ENCODE results near the gene MECP2.

The MECP2 gene

DNA sequence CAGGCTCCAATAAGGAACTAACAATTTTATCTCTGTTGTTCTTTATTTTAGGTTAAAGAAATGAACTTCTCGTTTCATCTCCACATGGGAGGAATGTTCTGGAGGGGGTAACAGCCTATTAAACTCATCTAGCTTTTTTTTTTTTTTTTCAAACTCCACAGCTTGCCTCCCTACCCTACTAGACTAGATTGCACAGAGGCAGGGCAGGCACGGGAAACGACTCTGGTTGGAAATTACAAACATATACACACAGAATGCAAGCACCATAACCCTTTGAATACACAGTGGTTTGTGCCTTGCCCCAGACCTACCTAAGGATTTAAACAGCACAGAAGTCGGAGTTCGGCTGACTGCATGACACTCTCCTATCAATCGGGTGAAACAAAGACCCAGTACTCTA, 2.7 kb downstream of the MECP2 start:
- ATAC-seq (ENCODE audit: low read depth) (no peak), DNase-seq (ENCODE audit: low spot score in 2 of 2) (no peak)
- Mint-ChIP-seq H3K4me3 (peak overlapping the region; percentile 65), H3K9me3 (no peaks in the 10 kb centered on the region), H3K4me1 (peaks cover 30% of the 10 kb centered on the region), H3K36me3 (peaks cover 4% of the 10 kb centered on the region), H3K27me3 (peaks cover 4% of the 10 kb centered on the region), H3K27ac (peak overlapping the region; percentile 96)

DNA sequence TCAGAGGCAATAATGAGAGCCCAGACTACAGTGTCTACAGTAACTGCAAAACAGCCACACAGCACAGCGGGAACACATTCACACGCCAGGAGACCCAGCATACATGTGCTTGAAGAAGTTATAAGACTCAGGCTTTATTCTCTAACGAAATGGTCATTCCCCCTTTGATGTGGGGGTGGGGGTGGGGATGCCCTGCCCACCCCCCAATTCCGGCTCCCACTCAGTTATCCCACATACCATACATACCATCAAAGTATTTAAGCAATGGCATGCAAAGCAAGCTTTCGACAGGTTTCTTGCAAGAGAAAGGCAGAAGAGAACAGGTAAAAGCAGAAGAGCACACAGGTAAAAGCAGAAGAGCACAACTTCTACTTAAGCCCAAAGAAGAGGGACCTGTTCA, 3.6 kb downstream of the MECP2 start:
- no peaks in the 10 kb centered on the region for H3K9me3 Mint-ChIP-seq
- H3K27ac Mint-ChIP-seq, result no peak overlapping the region
- H3K4me3 Mint-ChIP-seq, result peak overlapping the region; percentile 55
- H3K36me3 Mint-ChIP-seq, result peaks cover 4% of the 10 kb centered on the region
- no peaks in the 10 kb centered on the region for H3K27me3 Mint-ChIP-seq
- DNase-seq (ENCODE audit: low spot score in 2 of 2) (no peak), ATAC-seq (ENCODE audit: low read depth) (no peak)
- peaks cover 30% of the 10 kb centered on the region for H3K4me1 Mint-ChIP-seq

DNA sequence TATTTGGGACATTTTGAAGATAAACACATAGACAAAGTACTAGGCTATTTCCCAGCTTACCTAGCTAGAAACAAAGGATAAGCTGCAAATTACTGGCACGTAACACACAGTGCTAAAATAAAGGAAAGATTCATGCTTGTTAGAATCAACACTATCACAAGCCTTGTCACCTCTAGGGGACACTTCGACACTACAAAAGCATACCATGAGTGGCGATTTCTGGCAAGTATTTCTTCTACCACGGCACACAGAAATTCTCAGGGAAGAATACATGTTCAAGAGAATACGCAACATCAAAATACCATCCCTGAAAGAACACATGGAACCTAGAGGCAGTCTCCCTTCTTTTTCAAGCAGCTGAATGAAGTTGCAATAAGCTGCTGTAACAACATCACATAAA, 5.1 kb downstream of the MECP2 start:
- Mint-ChIP-seq H3K27me3 (no peaks in the 10 kb centered on the region), H3K4me3 (no peak overlapping the region), H3K36me3 (peaks cover 4% of the 10 kb centered on the region), H3K27ac (peak overlapping the region; percentile 53), H3K9me3 (no peaks in the 10 kb centered on the region), H3K4me1 (peaks cover 26% of the 10 kb centered on the region)
- ATAC-seq (ENCODE audit: low read depth) (no peak), DNase-seq (ENCODE audit: low spot score in 2 of 2) (no peak)

DNA sequence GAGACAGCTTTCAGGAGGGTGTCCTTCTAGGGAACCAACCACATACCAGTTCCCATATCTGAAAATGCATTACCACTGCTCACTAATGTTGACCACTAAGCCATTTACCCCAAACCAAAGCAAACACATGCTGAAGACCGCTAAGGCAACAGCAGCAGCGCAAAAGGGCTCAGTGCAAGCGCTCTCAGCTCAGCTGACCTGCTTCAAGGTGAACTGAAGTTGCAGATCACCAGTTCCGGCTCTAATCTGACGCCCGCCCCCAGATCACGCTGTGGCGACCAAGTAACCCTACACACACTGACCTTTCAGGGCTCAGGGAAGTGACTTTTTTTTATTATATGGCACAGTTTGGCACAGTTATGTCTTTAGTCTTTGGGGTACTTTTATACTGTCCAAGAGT, 5.8 kb downstream of the MECP2 start:
- Mint-ChIP-seq H3K27ac (no peak overlapping the region), H3K27me3 (no peaks in the 10 kb centered on the region), H3K9me3 (no peaks in the 10 kb centered on the region), H3K4me1 (peaks cover 26% of the 10 kb centered on the region), H3K4me3 (no peak overlapping the region), H3K36me3 (peaks cover 4% of the 10 kb centered on the region)
- no peak for DNase-seq (ENCODE audit: low spot score in 2 of 2)
- no peak for ATAC-seq (ENCODE audit: low read depth)

DNA sequence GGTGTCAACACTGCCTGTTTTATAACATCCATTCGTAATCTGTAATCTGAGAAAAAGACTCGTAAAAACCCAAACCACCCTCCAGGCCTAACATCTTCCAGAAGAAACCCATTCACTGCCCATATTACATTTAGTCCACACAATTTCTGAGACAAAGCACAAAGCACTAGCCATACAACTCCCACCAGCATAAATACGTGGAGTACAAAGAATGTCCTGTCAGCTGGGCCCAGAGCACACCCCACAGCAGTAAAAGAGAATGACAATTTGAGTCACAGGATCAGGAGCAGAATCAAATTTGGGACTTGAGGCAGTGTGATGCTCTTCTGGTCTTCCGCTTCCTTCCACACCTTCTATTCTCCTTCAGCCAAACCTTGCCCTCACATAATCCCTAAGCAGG, 6.8 kb downstream of the MECP2 start:
- Mint-ChIP-seq H3K4me1 (peaks cover 22% of the 10 kb centered on the region), H3K9me3 (no peaks in the 10 kb centered on the region), H3K36me3 (peaks cover 3% of the 10 kb centered on the region), H3K4me3 (no peak overlapping the region), H3K27me3 (no peaks in the 10 kb centered on the region), H3K27ac (peak overlapping the region; percentile 50)
- ATAC-seq (ENCODE audit: low read depth) (no peak), DNase-seq (ENCODE audit: low spot score in 2 of 2) (no peak)

DNA sequence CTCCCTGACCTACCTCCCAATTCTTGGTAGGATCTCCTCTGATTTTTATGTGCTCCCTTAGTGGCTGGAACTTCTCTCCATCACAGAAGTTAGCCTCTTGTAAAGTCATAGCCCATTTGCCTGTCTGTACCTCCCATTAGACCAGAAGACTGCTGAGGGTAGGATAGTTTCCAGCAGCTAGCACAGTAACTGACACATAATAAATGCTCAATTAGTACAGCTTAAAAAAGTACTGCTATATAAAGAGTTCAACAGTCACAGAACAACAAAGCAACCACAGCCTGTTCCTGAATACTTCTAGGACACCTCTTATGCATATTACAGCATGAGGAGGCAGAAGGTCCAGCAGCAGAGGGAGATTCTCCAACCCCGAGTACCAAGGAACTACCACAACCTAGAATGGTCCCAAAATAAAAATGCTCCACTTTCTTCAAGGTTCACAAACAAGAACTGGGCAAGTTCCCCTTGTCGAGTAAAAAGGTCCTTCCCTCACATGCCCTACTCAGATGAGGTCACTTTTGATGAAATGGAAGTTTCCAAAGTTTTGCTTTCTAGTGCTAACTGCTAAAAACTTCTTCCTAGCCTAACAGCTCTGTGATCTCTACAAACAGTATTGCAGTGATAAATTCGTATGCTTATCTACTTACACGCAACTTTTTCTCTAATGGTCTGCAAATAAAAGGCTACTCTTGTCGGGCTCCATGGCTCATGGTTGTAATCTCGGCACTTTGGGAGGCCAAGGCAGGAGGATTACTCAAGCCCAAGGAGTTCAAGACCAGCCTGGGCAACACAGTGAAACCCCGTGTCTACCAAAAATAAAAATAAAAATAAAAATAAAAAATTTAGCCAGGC, 12.8 kb downstream of the MECP2 start:
- no peak for ATAC-seq (ENCODE audit: low read depth)
- Mint-ChIP-seq H3K4me1 (peaks cover 12% of the 10 kb centered on the region), H3K4me3 (no peak overlapping the region), H3K27ac (no peak overlapping the region), H3K9me3 (no peaks in the 10 kb centered on the region), H3K27me3 (no peaks in the 10 kb centered on the region), H3K36me3 (peaks cover 5% of the 10 kb centered on the region)
- DNase-seq (ENCODE audit: low spot score in 2 of 2), result no peak

DNA sequence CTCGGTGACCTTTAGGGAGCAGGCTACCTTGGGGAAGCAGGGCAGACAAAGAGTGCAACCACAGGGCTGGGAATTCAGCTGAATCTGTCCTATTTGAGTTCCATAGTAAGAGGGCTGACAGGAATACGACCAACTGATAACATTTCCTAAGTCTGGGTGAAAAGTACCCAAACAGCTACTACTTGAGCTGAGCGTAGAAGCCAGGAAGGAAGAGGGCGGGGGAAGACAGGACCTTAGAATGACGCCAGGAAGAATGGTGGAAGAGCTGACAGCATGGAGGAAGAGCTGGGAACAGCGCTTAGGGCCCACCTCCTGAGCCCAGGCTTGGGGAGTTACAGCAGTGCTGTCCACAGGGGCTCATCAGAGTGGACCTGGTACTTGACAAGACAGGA, 14.4 kb downstream of the MECP2 start:
- H3K9me3 Mint-ChIP-seq, result no peaks in the 10 kb centered on the region
- H3K27ac Mint-ChIP-seq, result peak overlapping the region; percentile 80
- DNase-seq (ENCODE audit: low spot score in 2 of 2) (no peak), ATAC-seq (ENCODE audit: low read depth) (no peak)
- no peaks in the 10 kb centered on the region for H3K27me3 Mint-ChIP-seq
- no peak overlapping the region for H3K4me3 Mint-ChIP-seq
- H3K36me3 Mint-ChIP-seq, result peaks cover 9% of the 10 kb centered on the region
- H3K4me1 Mint-ChIP-seq, result peaks cover 15% of the 10 kb centered on the region

DNA sequence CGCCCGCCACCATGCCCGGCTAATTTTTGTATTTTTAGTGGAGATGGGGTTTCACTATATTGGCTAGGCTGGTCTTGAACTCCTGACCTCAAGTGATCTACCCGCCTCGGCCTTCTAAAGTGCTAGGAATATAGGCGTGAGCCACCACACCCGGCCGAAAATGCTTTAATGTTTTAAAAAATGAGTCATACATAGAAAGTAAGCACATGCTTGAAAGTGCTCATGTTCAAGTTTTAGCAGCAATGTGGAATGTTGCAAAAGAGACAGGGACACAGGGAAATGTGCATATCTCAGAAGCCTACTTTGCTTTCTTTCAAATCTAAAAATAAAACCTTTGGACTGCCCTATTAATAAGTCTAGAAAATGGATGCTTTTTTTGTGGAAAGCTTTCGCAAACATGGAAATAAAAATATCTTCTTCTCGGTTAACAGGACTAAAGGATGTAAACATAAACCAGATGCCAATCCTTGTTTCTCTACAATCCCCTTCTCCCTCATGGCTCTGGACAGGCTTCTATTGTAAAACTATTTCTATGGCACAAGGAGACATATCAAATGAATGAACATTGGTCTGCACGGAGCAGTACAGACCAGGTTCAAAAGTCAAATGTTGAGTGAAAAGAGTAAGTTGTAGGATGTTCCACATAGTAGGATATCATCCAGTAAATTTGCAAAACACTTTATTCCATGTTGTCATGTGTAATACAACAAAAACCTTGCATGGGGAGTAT, 15.0 kb downstream of the MECP2 start:
- peak overlapping the region; percentile 80 for H3K27ac Mint-ChIP-seq
- no peaks in the 10 kb centered on the region for H3K9me3 Mint-ChIP-seq
- H3K36me3 Mint-ChIP-seq, result peaks cover 11% of the 10 kb centered on the region
- H3K27me3 Mint-ChIP-seq, result no peaks in the 10 kb centered on the region
- peaks cover 15% of the 10 kb centered on the region for H3K4me1 Mint-ChIP-seq
- no peak overlapping the region for H3K4me3 Mint-ChIP-seq
- DNase-seq (ENCODE audit: low spot score in 2 of 2) (no peak), ATAC-seq (ENCODE audit: low read depth) (no peak)

DNA sequence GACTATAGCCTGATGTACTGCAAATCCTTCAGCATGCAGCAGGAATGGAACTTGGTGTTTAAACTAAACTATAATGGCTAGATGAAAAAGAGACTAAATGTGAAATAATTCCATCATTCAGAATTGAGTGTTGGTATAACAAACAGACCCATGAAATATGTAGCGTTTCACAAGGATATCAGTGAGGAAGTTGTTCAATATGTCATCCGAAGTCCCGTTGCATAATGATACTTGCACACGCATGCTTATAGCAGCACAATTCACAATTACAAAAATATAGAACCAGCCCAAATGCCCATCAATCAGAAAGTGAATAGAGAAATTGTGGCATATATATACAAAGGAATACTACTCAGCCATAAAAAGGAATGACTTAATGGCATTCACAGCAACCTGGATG, 20.4 kb downstream of the MECP2 start:
- Mint-ChIP-seq H3K4me3 (no peak overlapping the region), H3K36me3 (peaks cover 14% of the 10 kb centered on the region), H3K4me1 (peaks cover 23% of the 10 kb centered on the region)

DNA sequence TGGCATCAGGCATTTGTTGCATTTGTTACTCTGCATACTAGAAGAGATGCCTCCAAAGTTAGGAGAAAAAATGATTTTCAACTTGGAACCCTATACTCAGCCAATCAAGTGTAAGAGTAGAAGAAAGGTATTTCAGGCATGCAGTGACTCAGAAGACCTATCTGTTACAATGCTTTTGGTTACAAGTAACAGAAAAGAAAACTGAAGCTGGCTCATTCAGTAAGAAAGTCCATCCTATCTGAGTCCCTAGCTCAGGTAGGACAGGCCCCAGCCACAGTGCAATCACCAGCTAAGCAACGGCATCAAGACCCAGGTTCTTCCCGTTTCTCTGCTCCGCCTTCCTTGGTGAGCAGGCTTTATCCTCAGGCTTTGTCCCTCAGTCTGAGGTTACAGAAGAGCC, 23.3 kb downstream of the MECP2 start:
- H3K4me3 Mint-ChIP-seq, result no peak overlapping the region
- no peak for ATAC-seq (ENCODE audit: low read depth)
- peaks cover 12% of the 10 kb centered on the region for H3K36me3 Mint-ChIP-seq
- H3K9me3 Mint-ChIP-seq, result no peaks in the 10 kb centered on the region
- peaks cover 22% of the 10 kb centered on the region for H3K4me1 Mint-ChIP-seq
- H3K27me3 Mint-ChIP-seq, result no peaks in the 10 kb centered on the region
- H3K27ac Mint-ChIP-seq, result peak overlapping the region; percentile 16
- DNase-seq (ENCODE audit: low spot score in 2 of 2), result no peak

More for the DNA sequence above, 20.4 kb downstream of the MECP2 start:
- no peak for ATAC-seq (ENCODE audit: low read depth)
- H3K27ac Mint-ChIP-seq, result no peak overlapping the region
- no peak for DNase-seq (ENCODE audit: low spot score in 2 of 2)
- H3K27me3 Mint-ChIP-seq, result no peaks in the 10 kb centered on the region
- no peaks in the 10 kb centered on the region for H3K9me3 Mint-ChIP-seq

DNA sequence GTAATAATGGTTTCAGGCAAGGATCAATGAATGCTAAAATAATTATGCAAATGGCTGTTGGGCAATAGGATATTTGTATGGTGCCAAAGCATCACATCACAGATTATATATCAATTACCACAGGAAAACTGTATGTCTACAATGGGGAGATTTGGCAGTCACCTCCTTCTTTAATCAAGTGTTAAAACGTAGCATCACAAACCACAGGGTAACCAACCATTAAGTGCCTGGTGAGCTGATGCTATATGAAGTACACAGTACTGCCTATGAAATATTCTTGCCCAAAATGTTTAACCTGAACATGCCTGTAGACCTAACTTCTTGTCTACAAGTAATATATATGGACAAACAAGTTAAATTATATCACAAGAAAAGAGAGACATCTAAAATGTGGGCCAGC, 25.3 kb downstream of the MECP2 start:
- no peak for ATAC-seq (ENCODE audit: low read depth)
- peak overlapping the region; percentile 55 for H3K27ac Mint-ChIP-seq
- no peak overlapping the region for H3K4me3 Mint-ChIP-seq

DNA sequence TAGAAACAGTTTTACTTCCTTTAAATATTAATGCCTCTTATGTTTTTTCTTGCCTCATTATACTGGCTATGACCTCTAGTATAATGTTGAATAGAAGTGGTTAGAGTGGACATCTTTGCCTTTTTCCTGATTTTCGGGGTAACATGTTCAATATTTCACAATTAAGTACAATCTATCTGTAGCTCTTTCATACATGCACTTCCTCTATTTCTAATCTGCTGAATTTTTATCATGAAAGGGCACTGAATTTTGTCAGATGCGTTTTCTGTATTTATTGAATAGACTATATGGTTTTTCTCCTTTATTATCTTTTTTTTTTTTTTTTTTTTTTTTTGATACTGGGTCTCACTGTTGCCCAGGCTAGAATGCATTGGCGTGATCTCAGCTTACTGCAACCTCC, 29.0 kb downstream of the MECP2 start:
- peaks cover 28% of the 10 kb centered on the region for H3K4me1 Mint-ChIP-seq
- ATAC-seq (ENCODE audit: low read depth) (no peak), DNase-seq (ENCODE audit: low spot score in 2 of 2) (no peak)
- H3K36me3 Mint-ChIP-seq, result no peaks in the 10 kb centered on the region
- H3K4me3 Mint-ChIP-seq, result no peak overlapping the region
- H3K27ac Mint-ChIP-seq, result no peak overlapping the region
- no peaks in the 10 kb centered on the region for H3K27me3 Mint-ChIP-seq
- no peaks in the 10 kb centered on the region for H3K9me3 Mint-ChIP-seq

More for the DNA sequence above, 25.3 kb downstream of the MECP2 start:
- peaks cover 8% of the 10 kb centered on the region for H3K36me3 Mint-ChIP-seq
- no peak for DNase-seq (ENCODE audit: low spot score in 2 of 2)
- no peaks in the 10 kb centered on the region for H3K9me3 Mint-ChIP-seq
- peaks cover 24% of the 10 kb centered on the region for H3K4me1 Mint-ChIP-seq
- H3K27me3 Mint-ChIP-seq, result no peaks in the 10 kb centered on the region

DNA sequence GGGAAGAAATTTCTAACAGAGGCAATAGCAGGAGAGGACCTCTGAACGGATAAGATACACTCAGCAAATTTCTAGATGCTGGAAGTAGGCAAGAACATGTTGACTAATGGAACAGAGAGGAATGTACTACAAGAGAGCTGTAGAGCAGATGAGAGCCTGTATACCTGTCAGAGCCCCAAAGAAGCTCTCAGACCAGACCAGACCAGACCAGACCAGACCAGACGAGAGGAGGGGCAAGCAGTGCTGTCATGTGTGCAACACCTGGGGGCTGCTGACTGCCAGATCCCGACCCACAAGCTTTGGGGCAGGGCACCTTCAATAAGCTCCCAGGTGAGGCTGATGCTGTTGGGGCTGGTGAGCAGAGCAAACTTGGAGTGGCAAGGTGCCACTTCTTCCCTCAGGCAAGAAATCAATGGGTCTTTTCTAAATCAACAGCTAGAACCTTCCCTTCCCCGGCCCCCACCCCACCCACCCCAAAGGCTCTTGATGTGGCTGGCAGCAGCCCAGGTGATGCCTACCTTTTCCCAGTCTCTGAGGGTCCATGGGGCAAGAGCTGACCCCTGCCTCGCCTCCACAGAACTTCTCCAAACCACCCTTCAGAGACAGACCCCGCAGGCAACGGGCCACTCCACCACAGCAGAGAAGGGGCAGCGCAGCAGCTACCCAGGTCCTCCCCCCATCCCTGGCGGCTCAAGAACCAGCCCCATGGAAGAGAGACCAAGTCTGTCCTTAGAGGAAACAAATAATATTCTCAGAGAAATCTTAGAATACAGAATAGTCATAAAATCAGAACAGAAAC, 32.7 kb downstream of the MECP2 start:
- H3K9me3 Mint-ChIP-seq, result no peaks in the 10 kb centered on the region
- peaks cover 8% of the 10 kb centered on the region for H3K36me3 Mint-ChIP-seq
- H3K27me3 Mint-ChIP-seq, result no peaks in the 10 kb centered on the region
- H3K4me3 Mint-ChIP-seq, result peak overlapping the region; percentile 19
- H3K4me1 Mint-ChIP-seq, result peaks cover 45% of the 10 kb centered on the region
- peak overlapping the region; percentile 72 for H3K27ac Mint-ChIP-seq
- ATAC-seq (ENCODE audit: low read depth) (peak; percentile 38), DNase-seq (ENCODE audit: low spot score in 2 of 2) (no peak)

DNA sequence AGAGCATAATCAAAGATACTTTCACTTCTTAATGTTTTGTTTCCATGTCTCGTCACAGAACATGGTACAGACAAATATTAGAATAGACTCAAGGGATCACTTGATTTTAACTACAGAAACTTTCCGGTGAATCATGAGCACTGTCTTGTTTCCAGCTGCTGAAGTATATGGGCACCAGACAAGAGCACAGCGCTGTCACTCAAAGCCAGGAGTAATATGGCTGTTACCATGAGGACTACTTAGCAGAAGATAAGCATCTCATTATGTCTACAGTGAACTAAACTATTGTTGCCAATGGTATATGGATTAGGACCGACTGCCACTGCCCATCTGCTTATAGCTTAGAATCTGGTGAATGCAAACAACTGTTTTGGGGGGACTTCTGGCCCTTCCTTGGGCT, 34.3 kb downstream of the MECP2 start:
- Mint-ChIP-seq H3K27ac (peak overlapping the region; percentile 72), H3K9me3 (no peaks in the 10 kb centered on the region), H3K27me3 (no peaks in the 10 kb centered on the region), H3K36me3 (peaks cover 10% of the 10 kb centered on the region), H3K4me3 (no peak overlapping the region), H3K4me1 (peaks cover 48% of the 10 kb centered on the region)
- DNase-seq (ENCODE audit: low spot score in 2 of 2) (no peak), ATAC-seq (ENCODE audit: low read depth) (no peak)

All from memory B cell (primary cell).